Measurements from ENCODE around the gene GSK3A.

The GSK3A gene

GRCh38 chr19:42284591-42285341 is 42.4 kb upstream of the GSK3A start (continued):
- TF ChIP-seq ZNF19 (tag by site-specific recombination; IDR thresholded peaks at IDR 0.05; ENCODE audit: low read depth) (no peak), ZNF112 (tag by site-specific recombination; IDR thresholded peaks at IDR 0.05) (no peak), GFI1B (tag by site-specific recombination; IDR thresholded peaks at IDR 0.05) (no peak), PRDM4 (tag by site-specific recombination; IDR thresholded peaks at IDR 0.05) (peak; percentile 36; the same call in 1 of the 2 replicates), ZNF138 (tag by site-specific recombination; IDR thresholded peaks at IDR 0.05; ENCODE audit: borderline replicate concordance) (0 out of 2 replicates have a peak, but pooled peaks have one; percentile 46), ZNF416 (tag by site-specific recombination; IDR thresholded peaks at IDR 0.05) (no peak), ZNF747 (tag by site-specific recombination; IDR thresholded peaks at IDR 0.05) (no peak), ZNF571 (tag by site-specific recombination; IDR thresholded peaks at IDR 0.05) (no peak), ZNF513 (tag by site-specific recombination; IDR thresholded peaks at IDR 0.05) (no peak), ZNF791 (tag by site-specific recombination; IDR thresholded peaks at IDR 0.05) (no peak), SETDB1 (IDR thresholded peaks at IDR 0.05; ENCODE audit: insufficient read length, low read length) (no peak), ZNF169 (tag by site-specific recombination; IDR thresholded peaks at IDR 0.05) (no peak), ZNF211 (tag by site-specific recombination; IDR thresholded peaks at IDR 0.05; ENCODE audit: low read depth) (no peak), ZNF449 (tag by site-specific recombination; IDR thresholded peaks at IDR 0.05) (no peak), ZNF549 (tag by site-specific recombination; IDR thresholded peaks at IDR 0.05) (no peak), ZNF292 (tag by site-specific recombination; IDR thresholded peaks at IDR 0.05; ENCODE audit: borderline replicate concordance, low read depth) (no peak), ZNF311 (tag by site-specific recombination; IDR thresholded peaks at IDR 0.05; ENCODE audit: borderline replicate concordance) (no peak), REST (tag by site-specific recombination; IDR thresholded peaks at IDR 0.05) (no peak; the same call in 1 of the 2 replicates), ZNF707 (tag by site-specific recombination; IDR thresholded peaks at IDR 0.05) (no peak), ZNF184 (tag by site-specific recombination; IDR thresholded peaks at IDR 0.05) (no peak), ZNF404 (tag by site-specific recombination; IDR thresholded peaks at IDR 0.05) (no peak), ZNF155 (tag by site-specific recombination; IDR thresholded peaks at IDR 0.05) (no peak), ZNF140 (tag by site-specific recombination; IDR thresholded peaks at IDR 0.05) (no peak), ZNF391 (tag by site-specific recombination; IDR thresholded peaks at IDR 0.05; ENCODE audit: borderline replicate concordance, low read depth) (peak; percentile 46; the same call in 1 of the 2 replicates), ZNF610 (tag by site-specific recombination; IDR thresholded peaks at IDR 0.05; ENCODE audit: borderline replicate concordance) (no peak), TSHZ1 (tag by site-specific recombination; IDR thresholded peaks at IDR 0.05; ENCODE audit: borderline replicate concordance) (no peak), ZFP3 (tag by site-specific recombination; IDR thresholded peaks at IDR 0.05; ENCODE audit: low read depth) (no peak), ZNF350 (tag by site-specific recombination; IDR thresholded peaks at IDR 0.05) (no peak)
